ENCODE data around the gene GON4L. TPM values are rescaled to one million over a fixed set of nuclear protein-coding genes. Genes with fewer than 3 reads are reported as not detected.

Gene GON4L
- polyA plus RNA-seq, 1 donor (not counting 4 experiments of a cell fraction or from before 2014, with no cell fraction given) = 16.7 TPM

- no peak overlapping the region for H3K9ac ChIP-seq (ENCODE audit: control insufficient read depth, extremely low read depth, insufficient read depth, low read length)
- no peaks in the 10 kb centered on the region for H3K36me3 ChIP-seq (ENCODE audit: control insufficient read depth in 2 of 2, extremely low read depth in 1 of 2, insufficient read depth in 2 of 2, low read length in 2 of 2)
These were observed 4.0 kb upstream of the GON4L start for GRCh38 chr1:155860970-155861510.

GRCh38 chr1:155859881-155860871 lies 3.2 kb upstream of the GON4L start:
- no peak overlapping the region for H3K4me2 ChIP-seq (ENCODE audit: control insufficient read depth, extremely low read depth, insufficient read depth, low read depth, low read length)
- FAIRE-seq (no peak), DNase-seq (ENCODE audit: low read depth, low spot score) (no peak)
- no peak overlapping the region for H3K27ac ChIP-seq (ENCODE audit: control insufficient read depth, insufficient read depth, low read length)
- peaks cover 17% of the 10 kb centered on the region for H3K4me1 ChIP-seq (ENCODE audit: control insufficient read depth, extremely low read depth, insufficient read depth, low read length)
- no peak overlapping the region for H3K9ac ChIP-seq (ENCODE audit: control insufficient read depth, extremely low read depth, insufficient read depth, low read length)
- H3K4me3 ChIP-seq (ENCODE audit: control insufficient read depth in 2 of 3, extremely low read depth in 1 of 3, insufficient read depth in 2 of 3, low read depth in 1 of 3, low read length in 3 of 3) = no peak overlapping the region
- peak overlapping the region; percentile 49 for H2AFZ ChIP-seq (ENCODE audit: control insufficient read depth, low read length)
- peaks cover 17% of the 10 kb centered on the region for H3K79me2 ChIP-seq (ENCODE audit: control insufficient read depth, insufficient read depth, low read length)
- no peaks in the 10 kb centered on the region for H3K9me1 ChIP-seq (ENCODE audit: control insufficient read depth, extremely low read depth, insufficient read depth, low read length)
- H4K20me1 ChIP-seq (ENCODE audit: control insufficient read depth, extremely low read depth, insufficient read depth, low read length) = no peaks in the 10 kb centered on the region
- H3K9me3 ChIP-seq (ENCODE audit: control insufficient read depth, low read depth, low read length) = no peaks in the 10 kb centered on the region
- TF ChIP-seq EZH2 (IDR thresholded peaks at IDR 0.05; ENCODE audit: low read length) (no peak), CTCF (optimal IDR thresholded peaks at IDR 0.05 in 1 of 3, IDR thresholded peaks at IDR 0.05 in 1 of 3, conservative IDR thresholded peaks at IDR 0.05 in 1 of 3; ENCODE audit: extremely low read depth in 1 of 3, insufficient read depth in 2 of 3, low read length in 3 of 3) (no peak)
- peaks cover 14% of the 10 kb centered on the region for H3K27me3 ChIP-seq (ENCODE audit: control insufficient read depth, extremely low read depth, insufficient read depth, low read length)
- dilution Hi-C loops (cut with MboI; ENCODE audit: extremely low pct_ligation_motif_present, low sequenced_read_pairs) = no loop called here
- peaks cover 0 to 2% of the 10 kb centered on the region in 2 experiments for H3K36me3 ChIP-seq (ENCODE audit: control insufficient read depth in 2 of 2, extremely low read depth in 1 of 2, insufficient read depth in 2 of 2, low read length in 2 of 2)

More at GRCh38 chr1:155860970-155861510, 4.0 kb upstream of the GON4L start:
- no peak overlapping the region for H3K4me3 ChIP-seq (ENCODE audit: control insufficient read depth in 2 of 3, extremely low read depth in 1 of 3, insufficient read depth in 2 of 3, low read depth in 1 of 3, low read length in 3 of 3)
- no peak overlapping the region for H3K27ac ChIP-seq (ENCODE audit: control insufficient read depth, insufficient read depth, low read length)
- H3K9me3 ChIP-seq (ENCODE audit: control insufficient read depth, low read depth, low read length) = no peaks in the 10 kb centered on the region
- TF ChIP-seq CTCF (optimal IDR thresholded peaks at IDR 0.05 in 1 of 3, IDR thresholded peaks at IDR 0.05 in 1 of 3, conservative IDR thresholded peaks at IDR 0.05 in 1 of 3; ENCODE audit: extremely low read depth in 1 of 3, insufficient read depth in 2 of 3, low read length in 3 of 3) (no peak), EZH2 (IDR thresholded peaks at IDR 0.05; ENCODE audit: low read length) (no peak)
- peaks cover 14% of the 10 kb centered on the region for H3K27me3 ChIP-seq (ENCODE audit: control insufficient read depth, extremely low read depth, insufficient read depth, low read length)
- peak overlapping the region; percentile 16 for H2AFZ ChIP-seq (ENCODE audit: control insufficient read depth, low read length)
- no peaks in the 10 kb centered on the region for H4K20me1 ChIP-seq (ENCODE audit: control insufficient read depth, extremely low read depth, insufficient read depth, low read length)
- no peak overlapping the region for H3K4me2 ChIP-seq (ENCODE audit: control insufficient read depth, extremely low read depth, insufficient read depth, low read depth, low read length)
- FAIRE-seq = no peak
- no peaks in the 10 kb centered on the region for H3K9me1 ChIP-seq (ENCODE audit: control insufficient read depth, extremely low read depth, insufficient read depth, low read length)
- H3K79me2 ChIP-seq (ENCODE audit: control insufficient read depth, insufficient read depth, low read length) = peaks cover 10% of the 10 kb centered on the region
- no peak for DNase-seq (ENCODE audit: low read depth, low spot score)
- dilution Hi-C loops (cut with MboI; ENCODE audit: extremely low pct_ligation_motif_present, low sequenced_read_pairs) = no loop called here
- H3K4me1 ChIP-seq (ENCODE audit: control insufficient read depth, extremely low read depth, insufficient read depth, low read length) = peaks cover 17% of the 10 kb centered on the region
